ENCODE results near the gene EEF1E1. TPM values are rescaled to one million over a fixed set of nuclear protein-coding genes. Genes with fewer than 3 reads are reported as not detected.

EEF1E1 gene
- total and polyA plus RNA-seq, 9 of the 15 experiments (the other 6 are each of a cell fraction or from before 2014, with no cell fraction given): 135 to 1,355 (median 327) TPM

DNA sequence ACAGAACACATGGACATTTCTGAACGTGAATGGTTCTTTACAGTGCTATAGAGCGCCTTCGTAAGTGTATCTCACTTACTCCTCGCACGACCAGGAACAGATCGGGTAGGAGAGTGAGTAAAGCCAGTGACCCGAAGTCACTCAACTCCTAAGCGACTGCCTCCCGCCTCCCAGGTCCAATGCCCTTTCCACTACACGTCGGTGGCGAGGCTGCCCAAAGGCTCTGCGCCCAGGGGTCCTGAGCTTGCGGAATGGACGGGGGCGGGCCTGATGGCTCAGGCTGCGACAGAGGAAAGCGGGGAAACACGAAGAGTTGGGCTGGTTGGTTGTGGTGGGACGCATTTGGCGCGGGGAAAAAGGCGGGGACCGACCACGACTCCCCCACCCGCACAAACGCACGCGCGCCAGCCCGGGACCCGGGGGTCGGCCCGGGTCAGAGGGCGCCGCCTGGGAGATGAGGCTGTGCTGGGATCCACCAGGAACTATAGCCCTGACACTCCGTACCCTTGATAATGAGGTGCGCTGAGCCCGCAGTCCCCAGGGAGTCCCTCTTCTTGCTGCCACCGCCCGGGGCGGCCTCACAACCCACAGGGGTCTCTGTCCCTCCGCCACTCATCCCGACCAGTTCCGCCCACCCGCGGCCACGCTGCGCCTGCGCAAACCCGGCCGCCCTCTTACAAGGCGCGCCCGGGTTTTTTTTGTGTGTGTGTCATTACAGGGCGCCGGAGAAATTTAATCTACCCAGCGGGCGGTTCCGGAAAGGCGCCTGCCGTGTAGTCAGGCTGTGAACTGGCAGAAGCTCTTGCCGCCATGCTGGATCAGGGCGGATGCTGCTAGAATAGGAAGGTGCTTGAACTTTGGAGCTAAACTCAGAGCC is 38.3 kb downstream of the EEF1E1 start, which contains the start of gene BLOC1S5 (continued):
- TF ChIP-seq, protein P1, sequence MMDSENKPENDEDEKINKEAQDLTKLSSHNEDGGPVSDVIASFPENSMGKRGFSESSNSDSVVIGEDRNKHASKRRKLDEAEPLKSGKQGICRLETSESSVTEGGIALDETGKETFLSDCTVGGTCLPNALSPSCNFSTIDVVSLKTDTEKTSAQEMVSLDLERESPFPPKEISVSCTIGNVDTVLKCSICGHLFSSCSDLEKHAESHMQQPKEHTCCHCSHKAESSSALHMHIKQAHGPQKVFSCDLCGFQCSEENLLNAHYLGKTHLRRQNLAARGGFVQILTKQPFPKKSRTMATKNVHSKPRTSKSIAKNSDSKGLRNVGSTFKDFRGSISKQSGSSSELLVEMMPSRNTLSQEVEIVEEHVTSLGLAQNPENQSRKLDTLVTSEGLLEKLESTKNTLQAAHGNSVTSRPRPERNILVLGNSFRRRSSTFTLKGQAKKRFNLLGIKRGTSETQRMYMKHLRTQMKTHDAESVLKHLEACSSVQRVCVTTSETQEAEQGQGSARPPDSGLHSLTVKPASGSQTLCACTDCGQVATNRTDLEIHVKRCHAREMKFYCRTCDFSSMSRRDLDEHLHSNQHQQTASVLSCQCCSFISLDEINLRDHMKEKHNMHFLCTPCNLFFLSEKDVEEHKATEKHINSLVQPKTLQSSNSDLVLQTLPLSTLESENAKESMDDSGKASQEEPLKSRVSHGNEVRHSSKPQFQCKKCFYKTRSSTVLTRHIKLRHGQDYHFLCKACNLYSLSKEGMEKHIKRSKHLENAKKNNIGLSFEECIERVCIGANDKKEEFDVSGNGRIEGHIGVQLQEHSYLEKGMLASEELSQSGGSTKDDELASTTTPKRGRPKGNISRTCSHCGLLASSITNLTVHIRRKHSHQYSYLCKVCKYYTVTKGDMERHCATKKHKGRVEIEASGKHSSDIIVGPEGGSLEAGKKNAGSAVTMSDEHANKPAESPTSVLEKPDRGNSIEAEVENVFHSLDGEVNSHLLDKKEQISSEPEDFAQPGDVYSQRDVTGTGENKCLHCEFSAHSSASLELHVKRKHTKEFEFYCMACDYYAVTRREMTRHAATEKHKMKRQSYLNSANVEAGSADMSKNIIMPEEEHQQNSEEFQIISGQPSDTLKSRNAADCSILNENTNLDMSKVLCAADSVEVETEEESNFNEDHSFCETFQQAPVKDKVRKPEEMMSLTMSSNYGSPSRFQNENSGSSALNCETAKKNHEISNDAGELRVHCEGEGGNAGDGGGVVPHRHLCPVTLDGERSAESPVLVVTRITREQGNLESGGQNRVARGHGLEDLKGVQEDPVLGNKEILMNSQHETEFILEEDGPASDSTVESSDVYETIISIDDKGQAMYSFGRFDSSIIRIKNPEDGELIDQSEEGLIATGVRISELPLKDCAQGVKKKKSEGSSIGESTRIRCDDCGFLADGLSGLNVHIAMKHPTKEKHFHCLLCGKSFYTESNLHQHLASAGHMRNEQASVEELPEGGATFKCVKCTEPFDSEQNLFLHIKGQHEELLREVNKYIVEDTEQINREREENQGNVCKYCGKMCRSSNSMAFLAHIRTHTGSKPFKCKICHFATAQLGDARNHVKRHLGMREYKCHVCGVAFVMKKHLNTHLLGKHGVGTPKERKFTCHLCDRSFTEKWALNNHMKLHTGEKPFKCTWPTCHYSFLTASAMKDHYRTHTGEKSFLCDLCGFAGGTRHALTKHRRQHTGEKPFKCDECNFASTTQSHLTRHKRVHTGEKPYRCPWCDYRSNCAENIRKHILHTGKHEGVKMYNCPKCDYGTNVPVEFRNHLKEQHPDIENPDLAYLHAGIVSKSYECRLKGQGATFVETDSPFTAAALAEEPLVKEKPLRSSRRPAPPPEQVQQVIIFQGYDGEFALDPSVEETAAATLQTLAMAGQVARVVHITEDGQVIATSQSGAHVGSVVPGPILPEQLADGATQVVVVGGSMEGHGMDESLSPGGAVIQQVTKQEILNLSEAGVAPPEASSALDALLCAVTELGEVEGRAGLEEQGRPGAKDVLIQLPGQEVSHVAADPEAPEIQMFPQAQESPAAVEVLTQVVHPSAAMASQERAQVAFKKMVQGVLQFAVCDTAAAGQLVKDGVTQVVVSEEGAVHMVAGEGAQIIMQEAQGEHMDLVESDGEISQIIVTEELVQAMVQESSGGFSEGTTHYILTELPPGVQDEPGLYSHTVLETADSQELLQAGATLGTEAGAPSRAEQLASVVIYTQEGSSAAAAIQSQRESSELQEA (IDR thresholded peaks at IDR 0.05; ENCODE audit: low read depth): no peak
- TF ChIP-seq YY1 (IDR thresholded peaks at IDR 0.05; ENCODE audit: borderline replicate concordance in 1 of 3, control insufficient read depth in 1 of 3, extremely low read depth in 1 of 3, insufficient read depth in 3 of 3, insufficient read length in 1 of 3, insufficient replicate concordance in 2 of 3, low read depth in 1 of 3, low read length in 2 of 3) (peak; percentile 97 to 100 (median 100)), ZNF699 (CRISPR knock-in tag; IDR thresholded peaks at IDR 0.05; ENCODE audit: insufficient replicate concordance) (no peak), U2AF1 (optimal IDR thresholded peaks at IDR 0.05; ENCODE audit: low read depth, low read length) (peak; percentile 46), ARID1B (IDR thresholded peaks at IDR 0.05) (peak; percentile 27; the same call in 1 of the 2 replicates), KDM2B (CRISPR knock-in tag; IDR thresholded peaks at IDR 0.05) (no peak), DMBX1 (CRISPR knock-in tag; IDR thresholded peaks at IDR 0.05; ENCODE audit: borderline replicate concordance) (no peak), KAT7 (CRISPR knock-in tag; IDR thresholded peaks at IDR 0.05; ENCODE audit: borderline replicate concordance) (peak; percentile 66; the same call in 1 of the 2 replicates), TRIM28 (IDR thresholded peaks at IDR 0.05) (no peak; the same call in 1 of the 2 replicates), ZNF444 (CRISPR knock-in tag; IDR thresholded peaks at IDR 0.05) (no peak), ZNF263 (CRISPR knock-in tag; IDR thresholded peaks at IDR 0.05; ENCODE audit: borderline replicate concordance) (no peak; the same call in 1 of the 2 replicates), GTF3C2 (IDR thresholded peaks at IDR 0.05; ENCODE audit: borderline replicate concordance, extremely low read depth, insufficient read length) (no peak)
